Measurements from ENCODE around the gene CCDC184.
"Not testable (repeated sequence)": the region's sequence is repeated elsewhere in the genome, so short reads cannot be mapped to it uniquely, and the experiment has no call there.

Gene CCDC184

GRCh38 chr12:48183091-48183875 is at the start of gene CCDC184:
Gene CCDC184 (plus strand): TSS chr12:48183644. CDS start chr12:48184123, 479 bp downstream.
- DNase-seq = peak in 12 of 14 donors; percentile 41 to 88 (median 69)

DNA sequence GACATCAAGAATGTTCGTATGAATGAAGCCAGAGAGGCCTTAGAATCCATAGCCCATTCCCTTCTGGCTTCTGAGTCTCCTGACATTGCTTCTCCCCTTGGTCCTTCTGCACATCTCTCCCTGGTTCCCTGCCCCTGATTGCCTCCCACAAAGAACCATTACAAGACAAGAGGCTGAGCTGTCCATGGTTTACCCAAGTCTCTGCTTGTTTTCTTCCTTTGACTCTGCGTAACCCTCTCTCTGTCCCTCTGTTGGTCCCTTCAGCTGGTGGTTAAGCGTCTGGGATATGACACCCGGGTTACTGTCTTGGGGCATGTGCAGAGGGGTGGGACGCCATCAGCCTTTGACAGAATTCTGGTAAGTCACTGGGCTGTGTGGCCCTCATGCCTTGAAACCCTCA is 48.4 kb upstream of the CCDC184 start:
- DNase-seq = no peak

DNA sequence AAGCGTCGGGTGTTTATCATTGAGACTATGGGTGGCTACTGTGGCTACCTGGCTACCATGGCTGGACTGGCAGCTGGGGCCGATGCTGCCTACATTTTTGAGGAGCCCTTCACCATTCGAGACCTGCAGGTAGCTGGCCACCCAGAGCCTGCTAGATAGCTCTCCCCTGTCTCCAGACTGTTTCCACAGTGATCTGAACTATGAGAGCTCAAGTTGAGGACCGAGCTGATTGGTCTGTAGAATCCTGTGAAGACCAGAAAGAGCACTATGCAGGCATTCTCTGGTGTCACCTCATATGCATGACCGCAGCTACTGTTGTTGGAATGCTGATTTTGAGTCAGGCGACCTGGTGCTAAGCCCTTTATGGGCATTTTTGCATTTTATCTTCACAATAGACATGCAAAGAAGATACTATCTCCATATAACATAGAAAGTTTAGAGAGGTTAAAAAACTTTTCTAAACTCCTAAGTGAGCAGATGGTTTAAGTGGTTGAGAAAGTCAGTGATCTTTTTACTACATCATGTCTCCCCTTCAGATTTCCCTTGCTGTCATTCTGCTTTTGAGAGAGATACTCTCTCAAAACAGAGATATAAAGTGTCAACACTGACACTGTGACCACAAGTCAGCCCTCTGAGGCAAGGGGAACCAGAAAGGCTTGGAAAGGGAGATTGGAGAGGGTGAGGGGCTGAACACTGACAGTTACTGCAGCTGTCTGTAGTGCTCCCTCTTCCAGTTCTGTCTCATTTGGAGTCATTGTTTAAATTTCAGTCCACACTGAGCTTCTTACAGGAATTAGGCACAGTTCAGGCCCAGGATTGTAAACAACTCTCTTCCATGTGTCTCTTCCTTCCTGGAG is 40.4 kb upstream of the CCDC184 start:
- DNase-seq = no peak

- no peak for DNase-seq
These were observed 39.5 kb upstream of the CCDC184 start for GRCh38 chr12:48143898-48144297.

DNA sequence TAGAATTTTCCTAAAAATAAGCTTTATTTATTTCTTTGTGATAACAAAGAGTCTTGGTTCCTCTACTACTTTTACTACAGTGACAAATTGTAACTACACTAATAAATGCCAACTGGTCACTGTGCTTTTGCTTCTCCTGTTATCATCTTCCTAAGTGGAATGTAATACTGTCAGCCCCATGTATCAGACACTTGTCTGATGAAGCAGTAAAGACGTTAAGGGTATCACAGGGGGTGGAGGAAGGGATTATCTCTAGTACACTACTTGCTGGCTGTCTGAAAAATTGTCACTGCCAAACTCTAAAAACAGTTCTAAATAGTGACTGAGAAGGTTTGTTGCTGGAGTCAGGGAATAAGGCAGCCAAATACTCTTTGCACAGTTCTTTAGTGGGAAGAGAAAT is 37.5 kb upstream of the CCDC184 start:
- DNase-seq = no peak

GRCh38 chr12:48151103-48151771 is 32.2 kb upstream of the CCDC184 start:
- no peak for DNase-seq

DNA sequence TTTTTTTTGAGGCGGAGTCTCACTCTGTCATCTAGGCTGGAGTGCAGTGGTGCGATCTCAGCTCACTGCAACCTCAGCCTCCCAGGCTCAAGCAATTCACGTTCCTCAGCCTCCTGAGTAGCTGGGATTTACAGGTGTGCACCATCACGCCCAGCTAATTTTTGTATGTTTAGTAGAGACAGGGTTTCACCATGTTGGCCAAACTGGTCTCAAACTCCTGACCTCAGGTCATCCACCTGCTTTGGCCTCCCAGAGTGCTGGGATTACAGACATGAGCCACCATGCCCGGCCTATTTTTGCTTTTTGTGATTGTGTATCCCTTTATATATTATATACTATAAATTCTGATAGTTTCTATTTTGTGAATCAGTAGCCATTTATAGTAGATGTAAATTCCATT is 27.7 kb upstream of the CCDC184 start:
- DNase-seq = not testable (repeated sequence)

GRCh38 chr12:48156652-48157017 is 26.8 kb upstream of the CCDC184 start:
- DNase-seq = no peak

DNA sequence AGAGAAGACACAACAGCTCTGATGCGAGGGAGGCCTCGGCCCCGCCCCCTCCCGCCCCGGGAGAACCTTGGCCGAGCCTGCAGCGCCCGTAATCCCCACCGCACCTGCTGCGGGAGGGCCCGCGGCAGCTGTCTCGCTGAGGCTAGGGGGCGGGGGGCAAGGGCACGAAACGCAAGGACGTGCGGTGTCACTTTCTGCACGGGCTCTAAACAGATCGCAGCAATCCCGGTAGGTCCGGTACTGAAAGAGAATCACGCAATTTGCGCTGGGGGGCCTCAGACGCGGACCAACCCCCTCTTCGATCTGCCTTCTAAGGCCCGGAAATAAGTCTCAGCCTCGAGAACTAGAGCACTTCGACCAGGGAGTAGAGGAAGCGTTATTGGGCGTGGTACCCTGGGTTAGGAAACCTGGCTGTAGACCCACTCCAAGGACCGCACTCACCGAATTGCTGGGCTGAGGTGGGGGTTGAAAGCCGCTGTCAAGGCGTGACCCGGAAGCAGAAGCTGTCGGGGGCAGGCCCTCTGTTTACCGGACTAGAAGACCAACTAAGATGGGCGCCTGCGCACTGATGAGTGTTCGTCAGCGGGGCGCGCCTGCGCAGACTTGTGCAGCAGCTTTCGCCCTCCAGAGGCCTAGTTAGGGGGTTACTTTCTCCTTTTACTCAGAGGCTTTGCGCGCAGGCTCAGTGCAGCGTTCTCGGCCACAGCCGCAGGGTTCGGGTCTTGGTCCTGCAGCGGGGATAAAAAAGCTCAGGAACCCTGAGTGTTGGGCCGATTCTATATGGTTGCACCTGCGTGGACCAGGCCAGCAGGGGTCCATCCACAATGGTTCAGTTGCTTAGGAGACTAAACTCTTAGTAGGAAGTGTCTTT is 26.2 kb upstream of the CCDC184 start, which contains the start of gene ASB8:
Gene ASB8, minus strand, starts transcription at position 498 of the 871 bp plus-strand sequence. CDS start 4,019 bp downstream, outside the sequence.
- peak; percentile 78 to 99 (median 97) for DNase-seq

DNA sequence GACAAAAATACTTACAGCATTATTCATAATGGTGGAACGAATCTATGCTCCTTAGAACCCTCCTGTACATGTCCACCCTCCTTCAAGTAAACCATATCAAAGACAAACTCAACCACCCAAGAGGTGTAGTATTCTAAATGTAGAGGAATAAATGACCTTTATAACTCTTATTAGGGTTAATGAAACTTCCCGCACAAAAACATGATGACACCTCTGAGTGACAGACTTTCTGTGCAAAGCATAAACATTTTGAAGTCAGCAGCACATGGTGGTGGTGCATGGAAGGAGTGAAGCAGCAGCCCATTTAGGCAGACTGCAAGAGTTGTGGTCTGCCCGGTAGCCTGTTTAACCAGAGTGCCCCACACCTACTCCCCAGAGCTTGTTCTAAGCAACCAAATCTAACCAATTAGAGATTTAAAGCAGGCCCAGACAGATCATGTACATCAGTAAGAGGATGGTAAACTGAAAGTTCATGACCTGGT is 25.5 kb upstream of the CCDC184 start:
- DNase-seq = no peak

DNA sequence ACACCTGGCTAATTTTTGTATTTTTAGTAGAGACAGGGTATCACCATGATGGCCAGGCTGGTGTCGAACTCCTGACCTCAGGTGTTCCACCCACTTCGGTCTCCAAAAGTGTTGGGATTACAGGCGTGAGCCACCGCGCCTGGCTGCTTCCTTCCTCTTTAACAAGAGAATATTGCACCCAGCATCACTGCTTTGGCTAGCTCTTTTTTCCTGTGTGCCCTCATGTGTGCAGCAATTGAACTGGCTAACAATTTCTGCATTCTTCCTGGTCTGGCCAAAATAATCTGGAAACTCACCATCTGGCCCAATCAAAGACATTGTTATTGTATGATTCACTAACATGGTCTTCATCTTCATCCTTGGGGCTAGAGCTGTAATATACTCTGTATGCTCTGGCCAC is 23.4 kb upstream of the CCDC184 start:
- DNase-seq = no peak

DNA sequence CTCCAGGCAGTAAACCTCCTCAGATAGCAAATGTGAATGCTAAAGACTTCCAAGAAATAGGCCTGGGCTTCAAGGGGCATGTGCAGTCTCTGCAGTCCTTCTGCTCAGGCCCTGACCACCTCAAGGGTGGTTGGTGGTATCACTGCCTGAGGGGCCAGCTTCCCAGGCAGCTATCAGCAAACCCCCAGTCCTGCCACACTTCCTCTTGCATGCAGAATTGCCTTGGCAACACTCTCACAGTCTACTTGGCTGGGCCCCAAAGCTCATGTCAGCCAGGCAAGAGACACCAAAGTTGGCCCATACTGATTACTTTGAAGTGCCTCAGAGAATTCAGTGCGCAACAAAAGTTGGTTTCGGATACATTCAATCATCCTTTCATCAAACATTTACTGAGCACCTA is 22.6 kb upstream of the CCDC184 start:
- DNase-seq = peak in 3 of 14 donors; percentile 7 to 33 (median 15)

- DNase-seq = no peak
These were observed 20.2 kb upstream of the CCDC184 start for GRCh38 chr12:48163150-48163747.

DNA sequence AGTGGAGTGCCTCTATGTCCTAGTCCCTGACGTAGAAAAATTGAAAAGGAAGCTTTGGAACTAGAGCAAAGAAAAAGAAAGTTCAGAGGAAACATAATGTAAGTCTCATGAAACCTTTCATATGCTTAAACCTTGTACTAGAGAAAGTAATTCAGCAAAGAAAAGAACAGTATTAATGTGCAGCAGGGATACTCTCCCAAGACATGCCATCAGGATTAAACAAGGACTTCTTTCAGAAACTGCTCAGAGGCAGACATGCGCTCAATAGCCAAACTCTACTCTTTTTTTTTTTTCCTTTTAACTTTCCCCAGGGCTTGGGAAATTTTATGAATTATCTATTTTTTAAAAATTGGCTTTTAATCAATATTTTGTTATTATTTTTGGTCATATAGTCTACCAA is 19.0 kb upstream of the CCDC184 start:
- DNase-seq = no peak

- peak in 3 of 14 donors; percentile 8 to 25 (median 9) for DNase-seq
These were observed 18.1 kb upstream of the CCDC184 start for GRCh38 chr12:48165089-48165981.

DNA sequence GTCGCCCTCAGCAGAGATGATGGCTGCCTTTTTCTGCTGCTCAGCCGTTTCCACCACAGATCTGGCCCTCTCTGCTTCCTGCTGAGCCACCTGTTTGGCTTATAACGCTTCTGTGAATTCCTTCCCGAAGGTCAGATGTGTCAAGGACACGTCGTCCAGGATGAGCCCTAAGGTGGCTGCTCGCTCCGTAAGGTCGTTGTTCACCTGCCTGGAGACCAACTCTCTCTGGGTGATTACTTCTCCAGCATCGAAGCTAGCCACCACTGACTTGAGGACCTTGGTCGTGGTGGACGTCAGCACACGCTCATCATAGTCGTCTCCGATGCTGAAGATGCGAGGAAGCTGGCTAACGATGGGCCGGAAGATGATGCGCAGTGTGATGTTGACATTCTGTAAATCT is 14.4 kb upstream of the CCDC184 start:
- no peak for DNase-seq

- no peak for DNase-seq
These were observed 7.6 kb upstream of the CCDC184 start for GRCh38 chr12:48175613-48176416.

- DNase-seq = no peak
These were observed 7.1 kb upstream of the CCDC184 start for GRCh38 chr12:48176417-48176751.

- DNase-seq = no peak
These were observed 5.5 kb upstream of the CCDC184 start for GRCh38 chr12:48177982-48178381.

Data from C1 segment of cervical spinal cord (tissue), 14 donors.